GM12878 (cell line): ENCODE results near the gene PSMB4. TPM values are rescaled to one million over a fixed set of nuclear protein-coding genes. Genes with fewer than 3 reads are reported as not detected.

Experiments used
- BACH1 ChIP-seq: fragments of 450-650 bp; IDR thresholded peaks from 2 replicates; pipeline ENCODE4 v1.6.1; 2017; ENCODE audit warnings: mild to moderate bottlenecking, borderline replicate concordance
- BCL3 ChIP-seq: IDR thresholded peaks from 2 replicates; pipeline ENCODE4 v1.6.1; 2011; ENCODE audit warnings: borderline replicate concordance, low read depth, mild to moderate bottlenecking, moderate library complexity, low read length; ENCODE audit not compliant: insufficient read depth, poor library complexity, severe bottlenecking
- CBFB ChIP-seq: IDR thresholded peaks from 2 replicates; pipeline ENCODE4 v1.6.1; 2016; ENCODE audit warnings: antibody characterized with exemption, low read depth
- CREB1 ChIP-seq: IDR thresholded peaks from 2 replicates; pipeline ENCODE4 v1.6.1; 2012; ENCODE audit warnings: low read depth, mild to moderate bottlenecking, inconsistent platforms
- CUX1 ChIP-seq: IDR thresholded peaks from 2 replicates; pipeline ENCODE4 v1.6.1; 2012; ENCODE audit warnings: improper control_type of control experiment, low read depth, low read length; ENCODE audit not compliant: insufficient replicate concordance
- ELK1 ChIP-seq: IDR thresholded peaks from 2 replicates; pipeline ENCODE4 v1.6.1; 2012; ENCODE audit warnings: low read depth, low read length, improper control_type of control experiment
- EP300 ChIP-seq, 2 experiments: fragments of 150-350 bp in 1 of 2; IDR thresholded peaks; 2 replicates each; pipeline ENCODE4 v1.6.1; 2011 to 2012; ENCODE audit warnings: low read depth in 2 of 2, low read length in 2 of 2, borderline replicate concordance in 1 of 2, improper control_type of control experiment in 1 of 2, inconsistent platforms in 1 of 2; ENCODE audit not compliant: control insufficient read depth in 1 of 2
- FOXM1 ChIP-seq: IDR thresholded peaks from 2 replicates; pipeline ENCODE4 v1.6.1; 2012; ENCODE audit warnings: low read depth, mild to moderate bottlenecking, inconsistent platforms, low read length, moderate library complexity
- HDAC6 ChIP-seq: fragments of 200-600 bp; sonication (generic); IDR thresholded peaks from one replicate; pipeline ENCODE4 v1.8.0; 2017; ENCODE audit warnings: antibody characterized with exemption; ENCODE audit not compliant: unreplicated experiment
- IRF4 ChIP-seq: IDR thresholded peaks from 2 replicates; pipeline ENCODE4 v1.6.1; 2011; ENCODE audit warnings: low read depth, low read length
- IRF5 ChIP-seq: fragments of 450-650 bp; IDR thresholded peaks from 2 replicates; pipeline ENCODE4 v1.6.1; 2017; ENCODE audit warnings: borderline replicate concordance
- MEF2A ChIP-seq: IDR thresholded peaks from 2 replicates; pipeline ENCODE4 v1.6.1; 2011; ENCODE audit warnings: low read depth, mild to moderate bottlenecking, low read length, moderate library complexity; ENCODE audit not compliant: insufficient read depth
- MTA3 ChIP-seq: IDR thresholded peaks from 2 replicates; pipeline ENCODE4 v1.6.1; 2012; ENCODE audit warnings: low read length, inconsistent platforms, borderline replicate concordance
- NFXL1 ChIP-seq: fragments of 450-650 bp; IDR thresholded peaks from 2 replicates; pipeline ENCODE4 v1.6.1; 2017; ENCODE audit warnings: antibody characterized with exemption, mild to moderate bottlenecking, borderline replicate concordance
- PAX5 ChIP-seq: IDR thresholded peaks from 2 replicates; pipeline ENCODE4 v1.6.1; 2011; ENCODE audit warnings: low read depth, low read length, borderline replicate concordance
- RUNX3 ChIP-seq: IDR thresholded peaks from 2 replicates; pipeline ENCODE4 v1.6.1; 2012; ENCODE audit warnings: low read length, inconsistent platforms
- SMAD5 ChIP-seq: IDR thresholded peaks from 2 replicates; pipeline ENCODE4 v1.6.1; 2016; ENCODE audit warnings: antibody characterized with exemption, low read depth
- SMC3 ChIP-seq: IDR thresholded peaks from 2 replicates; pipeline ENCODE4 v1.6.1; 2011; ENCODE audit warnings: low read length, improper control_type of control experiment, borderline replicate concordance
- SP1 ChIP-seq: IDR thresholded peaks from one replicate; pipeline ENCODE4 v1.6.1; 2011; ENCODE audit warnings: low read depth, low read length
- SREBF1 ChIP-seq: IDR thresholded peaks from 2 replicates; pipeline ENCODE4 v1.6.1; 2012; ENCODE audit warnings: mild to moderate bottlenecking, low read length
- ZNF207 ChIP-seq: fragments of 450-650 bp; IDR thresholded peaks from 2 replicates; pipeline ENCODE4 v1.6.1; 2014; ENCODE audit warnings: antibody characterized with exemption, mild to moderate bottlenecking, borderline replicate concordance
- polyA plus RNA-seq, 11 experiments: library from polyadenylated mRNA; depleted of rRNA in 4 of 11; unstranded in 6 of 11; stranded (reverse) in 5 of 11; fragments of >200 nt; fragmentation: Nextera tagmentation in 4 of 11; fragmentation: Illumina TruSeq in 1 of 11; extraction: Ambion mirVana in 4 of 11; extraction: Trizol in 1 of 11; gene quantifications; 1 replicate in 1 of 11; 2 replicates in 10 of 11; pipeline versions ENCODE4 v1.2.1 to v1.2.3, GENCODE V29; 2011 to 2016; ENCODE audit warnings: inconsistent platforms in 2 of 11, missing spikeins in 2 of 11, low read depth in 1 of 11
- total RNA-seq, 4 experiments: library from RNA; depleted of rRNA in 3 of 4; stranded (reverse); fragments of >200 nt in 3 of 4; fragmentation: Illumina TruSeq in 1 of 4; extraction: Trizol in 1 of 4; gene quantifications; 2 replicates each; pipeline versions ENCODE4 v1.2.1 to v1.2.3, GENCODE V29; 2013 to 2021

PSMB4 gene
- total and polyA plus RNA-seq, 10 of the 15 experiments (the other 5 are each of a cell fraction or from before 2014, with no cell fraction given), result 278 to 610 (median 421) TPM

- TF ChIP-seq IRF5, result no peak
- TF ChIP-seq CBFB, result no peak
- peak; percentile 18; the same call in 1 of the 2 replicates for TF ChIP-seq RUNX3
- TF ChIP-seq IRF4, result peak; percentile 65; the same call in 1 of the 2 replicates
- TF ChIP-seq ZNF207, result no peak
- peak; percentile 32; the same call in 1 of the 2 replicates for TF ChIP-seq SMC3
- no peak for TF ChIP-seq BCL3
- TF ChIP-seq MTA3, result no peak
- peak; percentile 47 for TF ChIP-seq CUX1
- peak; percentile 88; the same call in 1 of the 2 replicates for TF ChIP-seq SMAD5
- 0 out of 2 replicates have a peak, but pooled peaks have one; percentile 27 for TF ChIP-seq BACH1
- no peak for TF ChIP-seq EP300 (IDR thresholded peaks at IDR 0.05; ENCODE audit: borderline replicate concordance in 1 of 2, control insufficient read depth in 1 of 2, low read depth in 2 of 2, low read length in 2 of 2)
- TF ChIP-seq ELK1, result peak; percentile 91
- TF ChIP-seq MEF2A, result no peak
- no peak for TF ChIP-seq FOXM1
- TF ChIP-seq SREBF1, result no peak
- no peak for TF ChIP-seq SP1
- 0 out of 2 replicates have a peak, but pooled peaks have one; percentile 14 for TF ChIP-seq PAX5
- no peak for TF ChIP-seq HDAC6
- peak; percentile 97 for TF ChIP-seq CREB1
- no peak for TF ChIP-seq NFXL1
These were observed at the start of gene PSMB4 (continued) for GRCh38 chr1:151399324-151400171.
